ENCODE results near the gene NT5DC1. TPM values are rescaled to one million over a fixed set of nuclear protein-coding genes. Genes with fewer than 3 reads are reported as not detected.

NT5DC1 gene
- total and polyA plus RNA-seq, 10 of the 15 experiments (the other 5 are each of a cell fraction or from before 2014, with no cell fraction given), result 40.8 to 140 (median 66.8) TPM

- TF ChIP-seq CUX1 (IDR thresholded peaks at IDR 0.05; ENCODE audit: insufficient replicate concordance, low read depth, low read length), result no peak
- no peak for TF ChIP-seq KAT2A (conservative IDR thresholded peaks at IDR 0.05; ENCODE audit: control insufficient read depth, low read depth, low read length)
- no peak for TF ChIP-seq POU2F2 (IDR thresholded peaks at IDR 0.05; ENCODE audit: borderline replicate concordance, low read depth, low read length)
- TF ChIP-seq CBFB (IDR thresholded peaks at IDR 0.05; ENCODE audit: low read depth), result no peak
These were observed 39.3 kb downstream of the NT5DC1 start (continued) for GRCh38 chr6:116139917-116140316.

- no peak for FAIRE-seq
- no peak for ATAC-seq
- BruUV-seq (replicated peaks), result no TSS peak
- no peak for DNase-seq (ENCODE audit: low read depth, low spot score)
- TF ChIP-seq NFXL1 (IDR thresholded peaks at IDR 0.05; ENCODE audit: borderline replicate concordance) (no peak), NR2C2 (IDR thresholded peaks at IDR 0.05; ENCODE audit: borderline replicate concordance, control insufficient read depth, insufficient read length, low read depth) (no peak), TAF1 (IDR thresholded peaks at IDR 0.05; ENCODE audit: borderline replicate concordance, low read depth, low read length) (no peak), RAD51 (IDR thresholded peaks at IDR 0.05) (no peak), SMC3 (IDR thresholded peaks at IDR 0.05; ENCODE audit: borderline replicate concordance, low read length) (no peak), POLR2A (IDR thresholded peaks at IDR 0.05; ENCODE audit: low read depth, low read length) (no peak), ASH2L (IDR thresholded peaks at IDR 0.05; ENCODE audit: borderline replicate concordance, low read depth) (no peak)
- H3K79me2 ChIP-seq (ENCODE audit: control insufficient read depth, insufficient read depth, low read length), result no peaks in the 10 kb centered on the region
- POLR2A ChIA-PET, result no interaction called here
- H3K27me3 ChIP-seq (replicated peaks in 1 of 2; ENCODE audit: control insufficient read depth in 2 of 2, insufficient read depth in 2 of 2, low read length in 1 of 2), result no peaks in the 10 kb centered on the region
- H3K27ac ChIP-seq (ENCODE audit: control insufficient read depth, insufficient read depth), result no peak overlapping the region
- in situ Hi-C loops (cut with MboI), result no loop called here
- 74% methylated on average over 3 of the region's 3 CpGs for WGBS (ENCODE audit: insufficient coverage, insufficient replicate concordance, low lambda C conversion rate, missing lambda C conversion rate)
- H3K9me3 ChIP-seq (replicated peaks; ENCODE audit: control insufficient read depth, insufficient read depth, low read length), result no peaks in the 10 kb centered on the region
- no peak overlapping the region for H2AFZ ChIP-seq (ENCODE audit: control insufficient read depth, low read depth, low read length)
- H3K4me3 ChIP-seq, result no peak overlapping the region
- H4K20me1 ChIP-seq (ENCODE audit: control insufficient read depth, insufficient read depth), result no peaks in the 10 kb centered on the region
- no peak overlapping the region for H3K9ac ChIP-seq (ENCODE audit: control insufficient read depth, insufficient read depth, low read length)
- SMC1A ChIA-PET (ENCODE audit: uncharacterized antibody, unreplicated experiment), result interaction anchor here (1.0 to 1.2 kb wide), 2 partner anchors 9 to 13 kb away, joined by 3 to 4 read pairs; no protein-coding TSS in a partner anchor
- no peaks in the 10 kb centered on the region for H3K4me1 ChIP-seq (ENCODE audit: control insufficient read depth, insufficient read depth, low read length)
- intact Hi-C loops (cut with micrococcal nuclease; ENCODE audit: unreplicated experiment), result no loop called here
- no peak overlapping the region for H3K4me2 ChIP-seq (ENCODE audit: control insufficient read depth, insufficient read depth)
- H3K36me3 ChIP-seq (ENCODE audit: control insufficient read depth in 2 of 2, insufficient read depth in 2 of 2, low read length in 1 of 2), result no peaks in the 10 kb centered on the region
- CTCF ChIA-PET, result no interaction called here
- RAD21 ChIA-PET (ENCODE audit: unreplicated experiment), result no interaction called here
These were observed 44.0 kb downstream of the NT5DC1 start for GRCh38 chr6:116144605-116145004.

Measured in GM12878 (cell line).